Endodermal cell (in vitro differentiated cells): ENCODE results near the gene PCBP4. TPM values are rescaled to one million over a fixed set of nuclear protein-coding genes. Genes with fewer than 3 reads are reported as not detected.
A peak's percentile ranks its signal among the peaks of the same experiment; 100 is the strongest.

ENCODE experiments used
- DNase-seq: peaks from one replicate; pipeline ENCODE4 v3.0.0-alpha.2; 2017
- H3K27ac ChIP-seq: 2 replicates; pipeline ENCODE4 v1.5.1; 2013; ENCODE audit warnings: mild to moderate bottlenecking, low read depth, low read length, moderate library complexity
- H3K27me3 ChIP-seq: 2 replicates; pipeline ENCODE4 v1.6.1; 2013; ENCODE audit warnings: mild to moderate bottlenecking, low read length, moderate library complexity; ENCODE audit not compliant: insufficient read depth, control insufficient read depth, poor library complexity, severe bottlenecking
- H3K36me3 ChIP-seq: 2 replicates; pipeline ENCODE4 v1.7.0; 2013; ENCODE audit warnings: mild to moderate bottlenecking, low read length, moderate library complexity; ENCODE audit not compliant: control insufficient read depth, insufficient read depth
- H3K4me1 ChIP-seq: one replicate; pipeline ENCODE4 v1.7.0; 2013; ENCODE audit warnings: low read length; ENCODE audit not compliant: control insufficient read depth, insufficient read depth
- H3K4me3 ChIP-seq: 2 replicates; pipeline ENCODE4 v1.5.1; 2013; ENCODE audit warnings: mild to moderate bottlenecking, low read length, moderate library complexity
- H3K9ac ChIP-seq: 2 replicates; pipeline ENCODE4 v1.6.1; 2013; ENCODE audit warnings: mild to moderate bottlenecking, low read length, moderate library complexity; ENCODE audit not compliant: poor library complexity, severe bottlenecking; ENCODE audit errors: extremely low read depth
- H3K9me3 ChIP-seq: 2 replicates; pipeline ENCODE4 v1.6.1; 2013; ENCODE audit warnings: mild to moderate bottlenecking, low read length, moderate library complexity; ENCODE audit not compliant: control insufficient read depth
- H3K27ac Mint-ChIP-seq: 2 replicates; pipeline ENCODE4 v1.8.0; 2020; ENCODE audit warnings: mixed read lengths
- H3K27me3 Mint-ChIP-seq: 2 replicates; pipeline ENCODE4 v1.8.0; 2021; ENCODE audit warnings: mild to moderate bottlenecking, mixed read lengths; ENCODE audit not compliant: insufficient read depth
- H3K36me3 Mint-ChIP-seq: 2 replicates; pipeline ENCODE4 v1.8.0; 2020; ENCODE audit warnings: low read depth, mixed read lengths
- H3K4me1 Mint-ChIP-seq: 2 replicates; pipeline ENCODE4 v1.8.0; 2020; ENCODE audit warnings: mixed read lengths
- H3K4me3 Mint-ChIP-seq: 2 replicates; pipeline ENCODE4 v1.8.0; 2020; ENCODE audit warnings: mild to moderate bottlenecking, moderate library complexity, mixed read lengths
- H3K9me3 Mint-ChIP-seq: 2 replicates; pipeline ENCODE4 v1.8.0; 2020; ENCODE audit warnings: mild to moderate bottlenecking, mixed read lengths
- CTCF ChIP-seq: fragments of 200-600 bp; sonication (generic); conservative IDR thresholded peaks from 2 replicates; pipeline ENCODE4 v1.5.0; 2021; ENCODE audit warnings: antibody characterized with exemption, mild to moderate bottlenecking
- WGBS, 2 experiments: methylation state at CpG; one replicate each; pipeline versions ENCODE4 v1.1.5 to v1.1.7; 2013; ENCODE audit warnings: missing lambda C conversion rate in 2 of 2, mixed read lengths in 1 of 2; ENCODE audit not compliant: insufficient coverage in 1 of 2, insufficient read length in 1 of 2; 5-methylcytosine and 5-hydroxymethylcytosine counted together
- total RNA-seq, 2 donors: library from RNA; stranded (reverse); fragmentation: NEBNext Ultra II Directional in 1 of 2; extraction: Animal tissue kit (Norgen Biotek cat#: 25700) in 1 of 2; gene quantifications; 2 replicates in 1 of 2; 3 replicates in 1 of 2; pipeline ENCODE4 v1.2.1, GENCODE V29; 2021

The PCBP4 gene
- total RNA-seq, 2 donors from 2014 or later, result 54.1 to 68.1 TPM

GRCh38 chr3:52005571-52005986 lies 38.3 kb upstream of the PCBP4 start:
- H3K4me3 Mint-ChIP-seq, result no peak overlapping the region
- peaks cover 18% of the 10 kb centered on the region for H3K4me1 Mint-ChIP-seq
- H3K36me3 Mint-ChIP-seq, result no peaks in the 10 kb centered on the region
- H3K27me3 Mint-ChIP-seq, result peaks cover 14% of the 10 kb centered on the region
- TF ChIP-seq CTCF, result no peak
- WGBS, 2 experiments, result 31 to 36% methylated on average over 11 to 15 of the region's 15 CpGs
- no peaks in the 10 kb centered on the region for H3K9me3 ChIP-seq
- H3K4me1 ChIP-seq, result peaks cover 6% of the 10 kb centered on the region
- H3K9ac ChIP-seq, result no peak overlapping the region
- no peaks in the 10 kb centered on the region for H3K36me3 ChIP-seq
- H3K9me3 Mint-ChIP-seq, result no peaks in the 10 kb centered on the region
- H3K4me3 ChIP-seq, result no peak overlapping the region
- peak; percentile 88 for DNase-seq
- no peak overlapping the region for H3K27ac Mint-ChIP-seq
- no peak overlapping the region for H3K27ac ChIP-seq
- H3K27me3 ChIP-seq, result no peaks in the 10 kb centered on the region

- Mint-ChIP-seq H3K4me3 (no peak overlapping the region), H3K27ac (no peak overlapping the region)
Observed at GRCh38 chr3:52004906-52005395, 37.7 kb upstream of the PCBP4 start.

GRCh38 chr3:52004163-52004787 lies 37.0 kb upstream of the PCBP4 start:
- H3K36me3 ChIP-seq, result no peaks in the 10 kb centered on the region
- H3K27ac ChIP-seq, result no peak overlapping the region
- H3K36me3 Mint-ChIP-seq, result no peaks in the 10 kb centered on the region
- H3K4me1 Mint-ChIP-seq, result peaks cover 18% of the 10 kb centered on the region
- TF ChIP-seq CTCF, result peak; percentile 85
- no peaks in the 10 kb centered on the region for H3K27me3 ChIP-seq
- 36 to 42% methylated on average over 14 to 16 of the region's 16 CpGs for WGBS, 2 experiments
- no peak overlapping the region for H3K9ac ChIP-seq
- H3K4me3 Mint-ChIP-seq, result no peak overlapping the region
- peak; percentile 90 for DNase-seq
- H3K9me3 Mint-ChIP-seq, result no peaks in the 10 kb centered on the region
- H3K27ac Mint-ChIP-seq, result no peak overlapping the region
- H3K27me3 Mint-ChIP-seq, result peaks cover 12% of the 10 kb centered on the region
- H3K9me3 ChIP-seq, result no peaks in the 10 kb centered on the region
- peaks cover 6% of the 10 kb centered on the region for H3K4me1 ChIP-seq
- no peak overlapping the region for H3K4me3 ChIP-seq

More at GRCh38 chr3:52004906-52005395, 37.7 kb upstream of the PCBP4 start:
- Histone ChIP-seq H3K27ac (no peak overlapping the region), H3K4me1 (peaks cover 6% of the 10 kb centered on the region), H3K27me3 (no peaks in the 10 kb centered on the region), H3K4me3 (no peak overlapping the region), H3K36me3 (no peaks in the 10 kb centered on the region), H3K9ac (no peak overlapping the region), H3K9me3 (no peaks in the 10 kb centered on the region)
- Mint-ChIP-seq H3K36me3 (no peaks in the 10 kb centered on the region), H3K27me3 (peaks cover 12% of the 10 kb centered on the region), H3K9me3 (no peaks in the 10 kb centered on the region), H3K4me1 (peaks cover 18% of the 10 kb centered on the region)
- TF ChIP-seq CTCF, result no peak
- DNase-seq, result no peak
- 89% methylated on average over 4 of the region's 4 CpGs; no CpG with 5 or more reads in 1 of the 2 experiments for WGBS, 2 experiments
